ENCODE results near the gene TGFBI.

The TGFBI gene

GRCh38 chr5:136016945-136017530 is 11.8 kb upstream of the TGFBI start:
- Histone ChIP-seq H3K9ac (ENCODE audit: low read depth, low read length) (no peak overlapping the region), H3K36me3 (ENCODE audit: insufficient read depth, low read length) (no peaks in the 10 kb centered on the region), H3K27ac (ENCODE audit: low read depth, low read length) (no peak overlapping the region), H3K4me1 (ENCODE audit: insufficient read depth, low read length) (no peaks in the 10 kb centered on the region), H3K9me3 (ENCODE audit: insufficient read depth, low read depth, low read length) (no peaks in the 10 kb centered on the region), H3K4me3 (ENCODE audit: low read length) (no peak overlapping the region), H3K27me3 (ENCODE audit: insufficient read depth, low read length) (0 out of 2 replicates have a peak, but pooled peaks cover 4% of the 10 kb centered on the region)
- WGBS, result 93% methylated on average over 2 of the region's 2 CpGs

- Histone ChIP-seq H3K4me3 (ENCODE audit: low read length) (no peak overlapping the region), H3K9me3 (ENCODE audit: insufficient read depth, low read depth, low read length) (no peaks in the 10 kb centered on the region), H3K36me3 (ENCODE audit: insufficient read depth, low read length) (no peaks in the 10 kb centered on the region), H3K27me3 (ENCODE audit: insufficient read depth, low read length) (0 out of 2 replicates have a peak, but pooled peaks cover 4% of the 10 kb centered on the region), H3K27ac (ENCODE audit: low read depth, low read length) (no peak overlapping the region), H3K4me1 (ENCODE audit: insufficient read depth, low read length) (no peaks in the 10 kb centered on the region), H3K9ac (ENCODE audit: low read depth, low read length) (no peak overlapping the region)
- WGBS, result 77% methylated on average over 11 of the region's 11 CpGs
Measured at GRCh38 chr5:136018814-136019783, 9.7 kb upstream of the TGFBI start.

- Histone ChIP-seq H3K4me1 (ENCODE audit: insufficient read depth, low read length) (no peaks in the 10 kb centered on the region), H3K9ac (ENCODE audit: low read depth, low read length) (no peak overlapping the region), H3K9me3 (ENCODE audit: insufficient read depth, low read depth, low read length) (no peaks in the 10 kb centered on the region), H3K36me3 (ENCODE audit: insufficient read depth, low read length) (no peaks in the 10 kb centered on the region), H3K27me3 (ENCODE audit: insufficient read depth, low read length) (no peaks in the 10 kb centered on the region; the same call in 1 of the 2 replicates), H3K27ac (ENCODE audit: low read depth, low read length) (no peak overlapping the region), H3K4me3 (ENCODE audit: low read length) (no peak overlapping the region)
- WGBS, result 91% methylated on average over 2 of the region's 2 CpGs
Measured at GRCh38 chr5:136020001-136020382, 8.8 kb upstream of the TGFBI start.

GRCh38 chr5:136020383-136021015 is 8.3 kb upstream of the TGFBI start:
- H3K9me3 ChIP-seq (ENCODE audit: insufficient read depth, low read depth, low read length), result no peaks in the 10 kb centered on the region
- H3K4me1 ChIP-seq (ENCODE audit: insufficient read depth, low read length), result no peaks in the 10 kb centered on the region
- no peaks in the 10 kb centered on the region for H3K36me3 ChIP-seq (ENCODE audit: insufficient read depth, low read length)
- H3K4me3 ChIP-seq (ENCODE audit: low read length), result no peak overlapping the region
- no peak overlapping the region for H3K27ac ChIP-seq (ENCODE audit: low read depth, low read length)
- peaks cover 4% of the 10 kb centered on the region; the same call in 1 of the 2 replicates for H3K27me3 ChIP-seq (ENCODE audit: insufficient read depth, low read length)
- H3K9ac ChIP-seq (ENCODE audit: low read depth, low read length), result no peak overlapping the region
- WGBS, result 92% methylated on average over 7 of the region's 10 CpGs

- no peaks in the 10 kb centered on the region for H3K9me3 ChIP-seq (ENCODE audit: insufficient read depth, low read depth, low read length)
- no peak overlapping the region for H3K27ac ChIP-seq (ENCODE audit: low read depth, low read length)
- H3K4me1 ChIP-seq (ENCODE audit: insufficient read depth, low read length), result no peaks in the 10 kb centered on the region
- no peak overlapping the region for H3K4me3 ChIP-seq (ENCODE audit: low read length)
- H3K36me3 ChIP-seq (ENCODE audit: insufficient read depth, low read length), result no peaks in the 10 kb centered on the region
- 87% methylated on average over 4 of the region's 4 CpGs for WGBS
- no peak overlapping the region for H3K9ac ChIP-seq (ENCODE audit: low read depth, low read length)
- peaks cover 9% of the 10 kb centered on the region; the same call in 1 of the 2 replicates for H3K27me3 ChIP-seq (ENCODE audit: insufficient read depth, low read length)
Measured at GRCh38 chr5:136021016-136021405, 7.8 kb upstream of the TGFBI start.

GRCh38 chr5:136022965-136023364 is 5.8 kb upstream of the TGFBI start:
- Histone ChIP-seq H3K36me3 (ENCODE audit: insufficient read depth, low read length) (no peaks in the 10 kb centered on the region), H3K9ac (ENCODE audit: low read depth, low read length) (no peak overlapping the region), H3K4me3 (ENCODE audit: low read length) (no peak overlapping the region), H3K9me3 (ENCODE audit: insufficient read depth, low read depth, low read length) (no peaks in the 10 kb centered on the region), H3K4me1 (ENCODE audit: insufficient read depth, low read length) (no peaks in the 10 kb centered on the region), H3K27ac (ENCODE audit: low read depth, low read length) (no peak overlapping the region), H3K27me3 (ENCODE audit: insufficient read depth, low read length) (peaks cover 29% of the 10 kb centered on the region)
- WGBS, result 86% methylated on average over 7 of the region's 7 CpGs

GRCh38 chr5:136023958-136024541 is 4.7 kb upstream of the TGFBI start:
- H3K4me1 ChIP-seq (ENCODE audit: insufficient read depth, low read length), result no peaks in the 10 kb centered on the region
- WGBS, result 94% methylated on average over 9 of the region's 9 CpGs
- peaks cover 40% of the 10 kb centered on the region for H3K27me3 ChIP-seq (ENCODE audit: insufficient read depth, low read length)
- H3K4me3 ChIP-seq (ENCODE audit: low read length), result no peak overlapping the region
- no peak overlapping the region for H3K27ac ChIP-seq (ENCODE audit: low read depth, low read length)
- H3K9ac ChIP-seq (ENCODE audit: low read depth, low read length), result no peak overlapping the region
- H3K9me3 ChIP-seq (ENCODE audit: insufficient read depth, low read depth, low read length), result no peaks in the 10 kb centered on the region
- H3K36me3 ChIP-seq (ENCODE audit: insufficient read depth, low read length), result no peaks in the 10 kb centered on the region

- H3K9me3 ChIP-seq (ENCODE audit: insufficient read depth, low read depth, low read length), result no peaks in the 10 kb centered on the region
- H3K4me1 ChIP-seq (ENCODE audit: insufficient read depth, low read length), result no peaks in the 10 kb centered on the region
- WGBS, result 78% methylated on average over 2 of the region's 2 CpGs
- no peak overlapping the region for H3K9ac ChIP-seq (ENCODE audit: low read depth, low read length)
- H3K4me3 ChIP-seq (ENCODE audit: low read length), result no peak overlapping the region
- no peak overlapping the region for H3K27ac ChIP-seq (ENCODE audit: low read depth, low read length)
- H3K27me3 ChIP-seq (ENCODE audit: insufficient read depth, low read length), result peaks cover 58% of the 10 kb centered on the region
- H3K36me3 ChIP-seq (ENCODE audit: insufficient read depth, low read length), result no peaks in the 10 kb centered on the region
Measured at GRCh38 chr5:136025900-136026299, 2.9 kb upstream of the TGFBI start.

GRCh38 chr5:136026636-136027035 is 2.2 kb upstream of the TGFBI start:
- H3K9ac ChIP-seq (ENCODE audit: low read depth, low read length), result no peak overlapping the region
- H3K27ac ChIP-seq (ENCODE audit: low read depth, low read length), result no peak overlapping the region
- H3K9me3 ChIP-seq (ENCODE audit: insufficient read depth, low read depth, low read length), result no peaks in the 10 kb centered on the region
- no peak overlapping the region for H3K4me3 ChIP-seq (ENCODE audit: low read length)
- 89% methylated on average over 3 of the region's 3 CpGs for WGBS
- H3K4me1 ChIP-seq (ENCODE audit: insufficient read depth, low read length), result no peaks in the 10 kb centered on the region
- no peaks in the 10 kb centered on the region for H3K36me3 ChIP-seq (ENCODE audit: insufficient read depth, low read length)
- H3K27me3 ChIP-seq (ENCODE audit: insufficient read depth, low read length), result peaks cover 65% of the 10 kb centered on the region

- no peaks in the 10 kb centered on the region for H3K4me1 ChIP-seq (ENCODE audit: insufficient read depth, low read length)
- no peaks in the 10 kb centered on the region for H3K36me3 ChIP-seq (ENCODE audit: insufficient read depth, low read length)
- H3K27ac ChIP-seq (ENCODE audit: low read depth, low read length), result no peak overlapping the region
- WGBS, result 89% methylated on average over 4 of the region's 4 CpGs
- no peaks in the 10 kb centered on the region for H3K9me3 ChIP-seq (ENCODE audit: insufficient read depth, low read depth, low read length)
- no peak overlapping the region for H3K9ac ChIP-seq (ENCODE audit: low read depth, low read length)
- H3K27me3 ChIP-seq (ENCODE audit: insufficient read depth, low read length), result peaks cover 65% of the 10 kb centered on the region
- H3K4me3 ChIP-seq (ENCODE audit: low read length), result no peak overlapping the region
Measured at GRCh38 chr5:136027311-136027710, 1.5 kb upstream of the TGFBI start.

GRCh38 chr5:136028090-136028489 is 698 bp upstream of the TGFBI start:
- H3K27me3 ChIP-seq (ENCODE audit: insufficient read depth, low read length), result peaks cover 65% of the 10 kb centered on the region
- H3K9me3 ChIP-seq (ENCODE audit: insufficient read depth, low read depth, low read length), result no peaks in the 10 kb centered on the region
- H3K27ac ChIP-seq (ENCODE audit: low read depth, low read length), result no peak overlapping the region
- H3K9ac ChIP-seq (ENCODE audit: low read depth, low read length), result no peak overlapping the region
- H3K4me3 ChIP-seq (ENCODE audit: low read length), result no peak overlapping the region
- 52% methylated on average over 3 of the region's 3 CpGs for WGBS
- no peaks in the 10 kb centered on the region for H3K36me3 ChIP-seq (ENCODE audit: insufficient read depth, low read length)
- H3K4me1 ChIP-seq (ENCODE audit: insufficient read depth, low read length), result no peaks in the 10 kb centered on the region

All from HUES64 (cell line).